Measurements from ENCODE around the gene TOM1L2. TPM values are rescaled to one million over a fixed set of nuclear protein-coding genes. Genes with fewer than 3 reads are reported as not detected.

TOM1L2 gene
- total and polyA plus RNA-seq, 2 of the 4 experiments (the other 2 are of a cell fraction) = 34.4 to 51.7 TPM

DNA sequence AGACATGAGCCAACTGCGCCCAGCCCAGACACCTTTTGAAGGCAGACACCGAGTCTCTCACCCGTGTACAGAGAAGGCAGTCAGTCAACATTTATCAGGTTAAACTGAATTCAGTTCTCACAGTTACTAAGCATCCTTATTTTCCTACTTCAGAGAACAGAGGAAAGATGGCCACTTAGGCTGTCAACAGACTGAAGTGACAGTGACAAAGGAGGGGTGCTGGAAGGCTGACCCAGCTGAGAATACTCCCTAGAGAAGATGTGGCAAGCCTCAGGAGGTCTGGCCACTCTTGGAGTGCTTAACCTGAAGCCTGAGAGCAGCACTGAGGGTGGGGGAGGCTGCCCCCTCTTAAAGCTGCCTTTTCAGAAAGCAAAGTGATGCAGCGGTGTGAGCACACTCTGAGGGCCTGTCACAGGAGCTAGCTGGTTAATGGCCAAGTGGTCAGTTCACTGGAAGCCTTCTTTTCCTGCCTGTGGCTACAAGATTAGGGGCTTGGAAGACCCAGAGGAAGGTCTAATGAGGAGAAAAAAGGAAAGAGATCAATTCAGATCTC lies 84.4 kb downstream of the TOM1L2 start:
- no peak overlapping the region for H4K5ac ChIP-seq (ENCODE audit: low read depth, low read length)
- H3K79me1 ChIP-seq (ENCODE audit: low read depth in 1 of 2, low read length in 2 of 2) = peaks cover 0 to 4% of the 10 kb centered on the region in 2 experiments; a peak in 2 of 4 replicates
- BruUV-seq (replicated peaks) = no TSS peak
- H4K20me1 ChIP-seq (ENCODE audit: insufficient read depth, low read length) = 0 out of 2 replicates have a peak, but pooled peaks cover 5% of the 10 kb centered on the region
- 40% methylated on average over 1 of the region's 4 CpGs; no CpG with 5 or more reads in 1 of the 2 experiments for WGBS, 2 experiments (ENCODE audit: extremely low coverage in 2 of 2, insufficient read length in 1 of 2)
- intact Hi-C loops (cut with micrococcal nuclease) (no loop called here), in situ Hi-C loops (cut with MboI; ENCODE audit: low sequenced_read_pairs) (loop anchor here (25.0 kb wide), 1 partner anchor 526 kb away; no protein-coding TSS in a partner anchor), dilution Hi-C loops (cut with HindIII; ENCODE audit: low sequenced_read_pairs, unreplicated experiment) (no loop called here)
- H2BK20ac ChIP-seq (ENCODE audit: low read depth, low read length) = no peak overlapping the region
- no peak overlapping the region for H3K23ac ChIP-seq (ENCODE audit: low read depth, low read length)
- peaks cover 4% of the 10 kb centered on the region; the same call in 1 of the 2 replicates for H3K4me1 ChIP-seq (ENCODE audit: control insufficient read depth, insufficient read depth, low read length)
- H2BK5ac ChIP-seq (ENCODE audit: low read depth, low read length, poor library complexity, severe bottlenecking) = no peak overlapping the region
- ATAC-seq (ENCODE audit: low read depth) = no peak
- ChIA-PET CTCF (interaction anchor here (1.4 kb wide), 1 partner anchor 32 kb away, joined by 5 read pairs; no protein-coding TSS in a partner anchor), POLR2A (ENCODE audit: unreplicated experiment) (no interaction called here)
- no peak overlapping the region for H3K9ac ChIP-seq (ENCODE audit: low read depth, low read length)
- H3K4ac ChIP-seq (ENCODE audit: low read depth, low read length) = no peak overlapping the region
- no peak overlapping the region for H2AK9ac ChIP-seq (replicated peaks; ENCODE audit: low read depth, low read length, poor library complexity)
- no peak overlapping the region for H3K4me2 ChIP-seq (ENCODE audit: low read depth, low read length)
- no peak overlapping the region for H3K4me3 ChIP-seq (ENCODE audit: insufficient read depth, low read depth, low read length)
- no peak overlapping the region for H2BK120ac ChIP-seq (ENCODE audit: low read depth, low read length)
- DNase-seq = no peak
- no peak overlapping the region for H2AK5ac ChIP-seq (ENCODE audit: low read depth, low read length)
- H3K27ac ChIP-seq (ENCODE audit: insufficient read depth, low read length) = no peak overlapping the region
- no peaks in the 10 kb centered on the region for H3K9me3 ChIP-seq (ENCODE audit: control insufficient read depth, insufficient read depth, low read length)
- no peak overlapping the region for H3K18ac ChIP-seq (ENCODE audit: low read depth, low read length)
- no peak overlapping the region for H2AFZ ChIP-seq (replicated peaks; ENCODE audit: low read length, poor library complexity)
- H4K91ac ChIP-seq (ENCODE audit: insufficient read depth, low read depth, low read length) = no peak overlapping the region
- no peaks in the 10 kb centered on the region for H3K27me3 ChIP-seq (ENCODE audit: control insufficient read depth, insufficient read depth, low read length)
- peaks cover 19% of the 10 kb centered on the region for H3K36me3 ChIP-seq (ENCODE audit: control insufficient read depth, insufficient read depth, low read length)
- peaks cover 4% of the 10 kb centered on the region; the same call in 1 of the 2 replicates for H3K9me1 ChIP-seq (ENCODE audit: insufficient read depth, low read length)
- H4K8ac ChIP-seq (ENCODE audit: low read depth in 2 of 2, low read length in 2 of 2) = no peak overlapping the region
- H2BK15ac ChIP-seq (ENCODE audit: low read depth, low read length) = no peak overlapping the region
- no peak overlapping the region for H3K56ac ChIP-seq (ENCODE audit: extremely low read depth, insufficient read depth, low read length)
- TF ChIP-seq MAFK (IDR thresholded peaks at IDR 0.05; ENCODE audit: low read depth, low read length) (no peak), MXI1 (IDR thresholded peaks at IDR 0.05; ENCODE audit: borderline replicate concordance, low read depth, low read length) (no peak), NFE2L2 (IDR thresholded peaks at IDR 0.05; ENCODE audit: low read depth, low read length) (no peak)
- no peak overlapping the region for H3K14ac ChIP-seq (replicated peaks; ENCODE audit: low read depth, low read length)

Data from IMR-90 (cell line).